ENCODE data around the gene PER2.

The PER2 gene

DNA sequence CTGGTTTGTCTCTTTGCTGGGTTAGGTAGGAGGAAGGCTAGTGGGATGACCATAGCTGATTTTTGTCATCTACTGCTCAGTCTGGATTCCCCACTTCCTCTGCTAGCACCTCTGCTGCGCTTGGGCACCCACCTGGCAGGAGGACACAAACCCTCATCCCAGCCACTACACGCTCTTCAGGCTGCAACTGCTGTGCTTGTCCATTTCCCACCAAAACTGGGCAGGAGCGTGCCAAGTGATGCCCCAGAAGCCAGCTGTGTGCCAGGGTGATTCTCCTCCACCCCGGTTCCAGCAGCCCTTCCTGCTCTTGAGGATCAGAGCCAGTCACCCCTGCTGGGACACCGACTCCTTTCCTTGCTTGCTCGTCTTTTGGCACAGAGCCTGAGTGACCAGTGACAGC lies 15.7 kb upstream of the PER2 start:
- Histone ChIP-seq H3K79me2 (ENCODE audit: low read length) (no peaks in the 10 kb centered on the region), H3K36me3 (replicated peaks; ENCODE audit: low read depth, low read length) (no peaks in the 10 kb centered on the region), H2AFZ (ENCODE audit: low read depth, low read length) (no peak overlapping the region), H4K20me1 (ENCODE audit: insufficient read depth, low read length) (no peaks in the 10 kb centered on the region), H3K9me3 (ENCODE audit: insufficient read depth, low read length) (no peaks in the 10 kb centered on the region), H3K4me3 (ENCODE audit: low read length) (no peak overlapping the region), H3K9ac (ENCODE audit: low read length) (no peak overlapping the region), H3K27ac (ENCODE audit: low read length) (no peak overlapping the region), H3K4me1 (ENCODE audit: low read length) (no peaks in the 10 kb centered on the region), H3K4me2 (ENCODE audit: low read length) (no peak overlapping the region), H3K27me3 (ENCODE audit: low read depth, low read length) (no peaks in the 10 kb centered on the region)
- TF ChIP-seq, protein P1, sequence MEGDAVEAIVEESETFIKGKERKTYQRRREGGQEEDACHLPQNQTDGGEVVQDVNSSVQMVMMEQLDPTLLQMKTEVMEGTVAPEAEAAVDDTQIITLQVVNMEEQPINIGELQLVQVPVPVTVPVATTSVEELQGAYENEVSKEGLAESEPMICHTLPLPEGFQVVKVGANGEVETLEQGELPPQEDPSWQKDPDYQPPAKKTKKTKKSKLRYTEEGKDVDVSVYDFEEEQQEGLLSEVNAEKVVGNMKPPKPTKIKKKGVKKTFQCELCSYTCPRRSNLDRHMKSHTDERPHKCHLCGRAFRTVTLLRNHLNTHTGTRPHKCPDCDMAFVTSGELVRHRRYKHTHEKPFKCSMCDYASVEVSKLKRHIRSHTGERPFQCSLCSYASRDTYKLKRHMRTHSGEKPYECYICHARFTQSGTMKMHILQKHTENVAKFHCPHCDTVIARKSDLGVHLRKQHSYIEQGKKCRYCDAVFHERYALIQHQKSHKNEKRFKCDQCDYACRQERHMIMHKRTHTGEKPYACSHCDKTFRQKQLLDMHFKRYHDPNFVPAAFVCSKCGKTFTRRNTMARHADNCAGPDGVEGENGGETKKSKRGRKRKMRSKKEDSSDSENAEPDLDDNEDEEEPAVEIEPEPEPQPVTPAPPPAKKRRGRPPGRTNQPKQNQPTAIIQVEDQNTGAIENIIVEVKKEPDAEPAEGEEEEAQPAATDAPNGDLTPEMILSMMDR (IDR thresholded peaks at IDR 0.05; ENCODE audit: low read depth, low read length), result no peak
- TF ChIP-seq EZH2phosphoT487 (IDR thresholded peaks at IDR 0.05; ENCODE audit: low read depth), result no peak

DNA sequence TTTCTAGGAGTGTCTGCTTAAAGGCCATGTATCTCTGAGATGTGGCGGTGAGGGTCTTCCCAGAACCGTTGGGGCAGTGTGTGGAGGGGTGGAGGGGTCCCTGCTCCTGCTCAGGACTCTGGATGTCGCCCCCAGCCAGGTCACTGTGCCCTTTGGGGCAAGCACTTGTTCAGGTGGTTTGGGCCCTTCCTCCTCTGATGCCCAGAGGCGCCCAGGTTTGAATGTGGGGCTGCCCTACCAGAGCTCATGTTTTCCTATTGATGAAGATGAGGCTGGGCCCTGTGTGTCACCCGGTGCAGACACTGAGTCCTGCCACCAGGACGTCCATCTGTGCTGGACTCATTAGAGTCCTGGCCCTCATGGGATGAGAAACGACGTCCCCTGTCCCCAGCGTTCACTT lies 14.3 kb upstream of the PER2 start:
- TF ChIP-seq, protein P1 (IDR thresholded peaks at IDR 0.05; ENCODE audit: low read depth, low read length), result no peak
- no peak for TF ChIP-seq EZH2phosphoT487 (IDR thresholded peaks at IDR 0.05; ENCODE audit: low read depth)
- H3K4me1 ChIP-seq (ENCODE audit: low read length), result no peaks in the 10 kb centered on the region
- no peaks in the 10 kb centered on the region for H3K9me3 ChIP-seq (ENCODE audit: insufficient read depth, low read length)
- no peak overlapping the region for H3K9ac ChIP-seq (ENCODE audit: low read length)
- no peaks in the 10 kb centered on the region for H4K20me1 ChIP-seq (ENCODE audit: insufficient read depth, low read length)
- H3K36me3 ChIP-seq (replicated peaks; ENCODE audit: low read depth, low read length), result no peaks in the 10 kb centered on the region
- no peak overlapping the region for H3K4me3 ChIP-seq (ENCODE audit: low read length)
- no peaks in the 10 kb centered on the region for H3K79me2 ChIP-seq (ENCODE audit: low read length)
- no peak overlapping the region for H2AFZ ChIP-seq (ENCODE audit: low read depth, low read length)
- H3K4me2 ChIP-seq (ENCODE audit: low read length), result no peak overlapping the region
- H3K27ac ChIP-seq (ENCODE audit: low read length), result no peak overlapping the region
- H3K27me3 ChIP-seq (ENCODE audit: low read depth, low read length), result no peaks in the 10 kb centered on the region

DNA sequence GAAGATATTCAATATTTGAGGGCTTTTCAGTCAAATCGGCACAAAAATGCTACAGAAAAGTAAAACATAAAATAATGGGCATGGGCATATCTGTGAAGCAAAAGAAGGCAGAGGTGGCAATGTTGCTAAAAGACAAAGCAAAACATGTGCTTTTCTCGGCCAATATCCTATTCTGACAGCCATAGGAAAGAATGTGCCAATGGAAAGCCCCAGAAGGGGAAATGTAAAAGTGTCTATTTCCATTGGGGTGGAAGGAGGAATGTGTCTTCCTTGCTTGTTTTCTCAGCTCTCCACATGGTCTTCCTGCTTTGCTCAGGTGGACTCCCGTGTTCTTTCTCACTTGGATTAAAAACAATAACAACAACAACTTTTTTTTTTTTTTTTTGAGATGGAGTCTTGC lies 13.7 kb upstream of the PER2 start:
- H3K79me2 ChIP-seq (ENCODE audit: low read length), result no peaks in the 10 kb centered on the region
- H3K4me2 ChIP-seq (ENCODE audit: low read length), result no peak overlapping the region
- H3K4me1 ChIP-seq (ENCODE audit: low read length), result no peaks in the 10 kb centered on the region

DNA sequence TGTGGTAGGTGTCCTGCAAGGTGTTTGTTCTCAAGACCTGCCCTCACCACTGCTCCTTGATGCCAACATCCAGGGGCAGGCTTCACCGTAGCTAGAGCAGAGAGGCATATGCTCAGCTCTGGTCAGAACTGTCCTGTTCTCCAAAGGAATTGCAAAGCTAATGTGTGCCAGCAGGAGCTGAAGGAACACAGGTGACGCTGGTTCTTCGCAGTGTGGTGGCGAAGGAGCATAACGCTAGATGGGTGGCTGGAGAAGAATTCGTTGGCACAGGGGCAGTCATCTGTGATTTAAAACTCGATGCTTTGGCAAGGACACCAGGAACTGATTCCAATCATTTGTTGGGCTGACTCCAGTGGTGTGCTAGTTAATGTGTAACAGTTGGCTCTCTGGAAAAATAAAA lies 11.4 kb upstream of the PER2 start:
- H3K9ac ChIP-seq (ENCODE audit: low read length), result no peak overlapping the region
- no peaks in the 10 kb centered on the region for H4K20me1 ChIP-seq (ENCODE audit: insufficient read depth, low read length)
- no peak overlapping the region for H2AFZ ChIP-seq (ENCODE audit: low read depth, low read length)
- no peaks in the 10 kb centered on the region for H3K79me2 ChIP-seq (ENCODE audit: low read length)
- no peak overlapping the region for H3K27ac ChIP-seq (ENCODE audit: low read length)
- no peaks in the 10 kb centered on the region for H3K4me1 ChIP-seq (ENCODE audit: low read length)
- H3K4me2 ChIP-seq (ENCODE audit: low read length), result no peak overlapping the region
- H3K27me3 ChIP-seq (ENCODE audit: low read depth, low read length), result peaks cover 4% of the 10 kb centered on the region; the same call in 1 of the 2 replicates
- no peak overlapping the region for H3K4me3 ChIP-seq (ENCODE audit: low read length)
- TF ChIP-seq EZH2phosphoT487 (IDR thresholded peaks at IDR 0.05; ENCODE audit: low read depth), result no peak
- TF ChIP-seq, protein P1 (IDR thresholded peaks at IDR 0.05; ENCODE audit: low read depth, low read length), result no peak
- H3K36me3 ChIP-seq (replicated peaks; ENCODE audit: low read depth, low read length), result no peaks in the 10 kb centered on the region
- no peaks in the 10 kb centered on the region for H3K9me3 ChIP-seq (ENCODE audit: insufficient read depth, low read length)

More for the DNA sequence above, 13.7 kb upstream of the PER2 start:
- Histone ChIP-seq H3K9ac (ENCODE audit: low read length) (no peak overlapping the region), H3K36me3 (replicated peaks; ENCODE audit: low read depth, low read length) (no peaks in the 10 kb centered on the region), H3K9me3 (ENCODE audit: insufficient read depth, low read length) (no peaks in the 10 kb centered on the region), H3K4me3 (ENCODE audit: low read length) (no peak overlapping the region), H4K20me1 (ENCODE audit: insufficient read depth, low read length) (no peaks in the 10 kb centered on the region), H3K27me3 (ENCODE audit: low read depth, low read length) (peaks cover 2% of the 10 kb centered on the region; the same call in 1 of the 2 replicates), H2AFZ (ENCODE audit: low read depth, low read length) (no peak overlapping the region), H3K27ac (ENCODE audit: low read length) (no peak overlapping the region)
- no peak for TF ChIP-seq EZH2phosphoT487 (IDR thresholded peaks at IDR 0.05; ENCODE audit: low read depth)
- TF ChIP-seq, protein P1 (IDR thresholded peaks at IDR 0.05; ENCODE audit: low read depth, low read length), result no peak
